Measurements from ENCODE around the gene KCNH8.

The KCNH8 gene

GRCh38 chr3:19522305-19522704 lies 374.0 kb downstream of the KCNH8 start:
- no peak for DNase-seq

DNA sequence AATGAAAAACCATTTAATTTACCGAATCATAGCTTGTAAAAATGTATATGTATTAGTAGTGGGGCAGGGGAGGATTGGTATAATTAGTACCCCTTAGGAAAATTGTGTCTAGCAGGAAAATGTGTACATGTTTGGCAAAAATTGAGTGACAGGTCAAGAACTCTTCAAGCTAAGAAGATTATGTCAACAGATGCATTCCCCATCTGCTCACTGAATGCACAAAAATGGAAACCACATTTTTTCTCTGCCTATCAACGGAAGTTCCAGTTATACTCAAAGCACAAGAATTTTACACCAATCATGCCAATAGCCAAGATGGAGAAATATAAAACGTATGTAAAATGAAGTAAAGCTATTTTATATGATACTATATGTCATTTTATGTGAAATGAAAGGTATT lies 377.8 kb downstream of the KCNH8 start:
- DNase-seq: no peak

DNA sequence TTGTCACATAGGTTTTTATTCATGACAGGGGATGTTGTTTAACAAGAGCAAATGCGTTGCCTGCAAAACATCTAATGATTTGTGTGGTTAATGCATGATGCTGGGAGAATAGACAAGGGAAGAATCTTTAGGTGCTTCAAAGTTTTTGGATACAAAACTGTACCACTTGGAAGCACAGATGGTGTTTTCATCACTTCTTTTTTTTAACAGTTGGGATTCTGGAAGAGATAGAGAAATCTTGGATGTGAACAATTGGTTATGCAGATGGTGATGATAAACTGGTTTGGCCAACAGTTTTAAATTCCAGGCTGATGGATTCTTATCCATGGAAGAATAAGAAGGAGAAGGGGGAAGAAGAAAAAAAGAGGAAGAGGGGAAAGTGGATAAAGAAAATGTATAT lies 379.4 kb downstream of the KCNH8 start:
- no peak for DNase-seq

GRCh38 chr3:19531426-19531825 lies 383.1 kb downstream of the KCNH8 start:
- no peak for DNase-seq

- no peak for DNase-seq
These were observed 391.4 kb downstream of the KCNH8 start for GRCh38 chr3:19539518-19540392.

DNA sequence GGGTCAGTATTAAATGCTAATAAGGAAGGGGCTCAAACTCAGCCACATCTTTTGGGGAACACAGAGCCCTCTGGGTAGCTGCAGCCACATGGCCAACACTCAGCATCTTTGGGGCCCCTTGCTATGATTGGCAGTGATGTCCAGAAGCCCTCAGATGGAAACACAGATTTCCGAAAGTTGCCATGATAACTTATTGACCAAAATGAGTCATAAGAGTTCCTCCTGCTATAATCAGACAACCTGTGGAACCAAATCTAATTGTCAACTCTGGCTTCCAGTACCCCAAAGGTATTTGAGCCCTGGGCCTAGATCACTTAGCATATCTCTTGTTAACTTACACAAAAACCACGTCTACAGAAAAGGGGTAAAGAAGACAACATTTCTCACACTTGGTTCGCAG lies 392.2 kb downstream of the KCNH8 start:
- no peak for DNase-seq

DNA sequence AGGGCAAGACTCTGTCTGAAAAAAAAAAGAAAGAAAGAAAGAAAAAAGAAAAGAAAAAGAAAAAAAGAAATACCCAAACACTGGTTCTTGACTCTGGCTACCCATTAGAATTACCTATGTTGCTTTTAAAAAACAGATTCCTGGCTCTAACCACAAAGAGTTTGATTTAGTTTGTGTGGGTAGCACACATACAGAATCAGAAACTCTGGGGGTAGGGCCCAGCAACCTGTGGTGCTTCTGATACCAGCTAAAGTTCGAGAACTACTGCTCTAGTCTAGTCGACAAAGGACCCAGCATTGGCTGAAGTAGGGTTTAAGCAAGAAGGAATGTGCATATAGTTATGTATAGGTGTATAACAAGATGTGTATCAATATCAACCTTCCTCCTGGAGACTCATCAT lies 393.0 kb downstream of the KCNH8 start:
- no peak for DNase-seq

DNA sequence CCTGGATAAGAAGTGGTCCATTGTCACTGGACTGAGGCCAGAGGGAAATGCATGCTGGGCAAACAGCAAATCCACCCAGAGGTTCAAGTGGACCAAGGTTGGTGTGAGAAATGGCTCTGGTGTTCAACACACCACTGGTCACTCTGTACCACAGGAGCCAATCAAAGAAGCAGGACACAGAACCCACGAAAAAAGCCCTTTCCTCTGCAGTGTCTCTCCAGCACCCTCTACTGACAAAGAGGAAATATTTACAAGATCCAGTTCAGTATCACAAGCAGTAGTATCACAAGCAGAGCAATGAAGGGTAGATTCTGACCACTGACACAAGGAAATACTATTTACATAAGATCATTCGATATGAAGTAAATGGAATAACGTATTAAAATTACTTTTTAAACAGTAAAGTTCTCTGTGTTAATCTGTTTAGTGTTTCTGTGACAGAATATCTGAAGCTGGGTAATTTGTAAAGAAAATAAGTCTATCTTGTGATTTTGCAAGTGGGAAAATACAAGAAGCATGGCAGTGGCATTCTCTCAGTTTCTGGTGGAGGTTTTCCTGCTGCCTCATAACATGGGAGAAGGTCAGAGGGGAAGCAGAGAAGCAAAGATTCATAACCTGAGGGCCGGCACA lies 395.0 kb downstream of the KCNH8 start:
- DNase-seq: no peak

DNA sequence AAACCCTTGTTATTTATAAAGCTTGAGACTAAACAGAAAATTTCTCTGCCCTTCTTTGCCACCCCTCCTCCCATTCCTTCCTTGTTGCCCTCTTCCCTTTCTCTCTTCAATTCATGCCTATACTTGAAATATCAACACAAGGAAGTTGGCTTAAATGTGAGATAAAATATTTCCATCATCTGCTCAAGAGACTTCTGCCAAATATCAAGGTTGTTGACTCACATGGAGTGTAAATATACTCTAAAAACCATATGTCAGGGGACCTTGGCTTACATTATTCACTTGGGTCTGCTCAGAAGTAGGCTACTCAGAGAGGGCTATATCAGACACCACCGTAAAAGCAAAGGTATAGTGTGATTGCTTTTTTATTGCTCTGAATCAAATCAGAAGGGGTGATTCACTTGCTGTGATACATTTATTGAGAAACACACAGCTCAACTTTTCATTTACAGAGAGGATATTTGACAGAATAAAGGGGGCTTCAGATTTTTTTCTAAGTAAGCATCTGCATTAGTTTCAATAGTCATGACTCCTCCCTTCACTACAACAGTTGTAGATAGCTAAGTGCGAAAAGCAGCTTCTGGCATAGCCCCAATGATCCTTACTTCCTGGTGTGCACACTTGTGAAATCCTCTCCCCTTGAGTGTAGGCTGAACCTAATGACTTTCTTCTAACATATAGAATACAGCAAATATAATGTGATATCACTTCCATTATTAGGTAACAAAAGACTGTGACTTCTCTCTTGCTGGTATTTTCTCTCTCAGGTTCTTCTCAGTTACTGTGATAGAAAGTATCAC lies 399.6 kb downstream of the KCNH8 start:
- DNase-seq: no peak

GRCh38 chr3:19559724-19560442 lies 411.6 kb downstream of the KCNH8 start:
- DNase-seq: no peak

- DNase-seq: no peak
These were observed 425.3 kb downstream of the KCNH8 start for GRCh38 chr3:19573644-19574043.

DNA sequence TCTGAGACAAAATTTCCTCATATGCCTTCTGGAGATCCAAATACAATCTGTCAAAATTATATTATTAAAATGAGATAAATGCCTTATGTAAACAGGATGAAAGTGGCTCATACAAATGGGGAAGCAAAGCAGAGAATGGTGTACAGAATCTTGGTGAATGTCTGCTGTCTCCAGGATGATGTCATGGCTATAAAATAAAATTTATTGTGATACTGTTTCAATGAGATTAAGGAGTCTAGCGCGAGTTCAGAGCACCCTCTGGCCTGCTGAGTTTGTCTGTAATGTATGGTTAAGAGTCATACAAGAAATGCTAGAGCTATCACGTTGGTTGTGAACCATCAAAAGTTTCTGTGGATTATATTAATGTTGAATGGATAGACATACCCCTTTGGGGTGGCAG lies 426.0 kb downstream of the KCNH8 start:
- DNase-seq: no peak

- DNase-seq: no peak
These were observed 428.0 kb downstream of the KCNH8 start for GRCh38 chr3:19576343-19576742.

All from NCI-H1105 (cell line).